Esophagus muscularis mucosa (tissue), 4 donors: ENCODE data around the gene CNTNAP1. TPM values are rescaled to one million over a fixed set of nuclear protein-coding genes. Genes with fewer than 3 reads are reported as not detected.

Experiments used
- DNase-seq: peaks from one replicate; pipeline ENCODE4 v3.0.0-alpha.2; 2017; ENCODE audit errors: extremely low spot score
- H3K27ac ChIP-seq, 4 donors: fragments of 200-600 bp; sonication (generic); replicated peaks in 1 of 4; 1 replicate in 3 of 4; 2 replicates in 1 of 4; pipeline ENCODE4 v1.5.1; 2016 to 2019; ENCODE audit warnings: mild to moderate bottlenecking in 1 of 4
- H3K27me3 ChIP-seq, 4 donors: fragments of 200-600 bp; sonication (generic); one replicate each; pipeline versions ENCODE4 v1.5.1 to v1.6.0; 2016 to 2019
- H3K36me3 ChIP-seq, 4 donors: fragments of 200-600 bp; sonication (generic); one replicate each; pipeline ENCODE4 v1.5.1; 2016 to 2019
- H3K4me1 ChIP-seq, 4 donors: fragments of 200-600 bp; sonication (generic); one replicate each; pipeline ENCODE4 v1.5.1; 2016 to 2019
- H3K4me3 ChIP-seq, 4 donors: fragments of 200-600 bp; sonication (generic); 1 replicate in 2 of 4; 2 replicates in 2 of 4; pipeline ENCODE4 v1.5.1; 2016 to 2019; ENCODE audit warnings: mild to moderate bottlenecking in 4 of 4, moderate library complexity in 1 of 4
- H3K9me3 ChIP-seq, 4 donors: fragments of 200-600 bp; sonication (generic); 1 replicate in 3 of 4; 2 replicates in 1 of 4; pipeline ENCODE4 v1.5.1; 2016 to 2019
- EP300 ChIP-seq: sonication (generic); formaldehyde crosslinking; IDR thresholded peaks from one replicate; pipeline ENCODE4 v1.6.1; 2017; ENCODE audit warnings: antibody characterized with exemption
- POLR2A ChIP-seq: fragments of 450-650 bp; IDR thresholded peaks from one replicate; pipeline ENCODE4 v1.6.1; 2017; ENCODE audit warnings: antibody characterized with exemption, moderate library complexity, mild to moderate bottlenecking, low read depth
- POLR2AphosphoS5 ChIP-seq, 2 donors: sonication (generic); formaldehyde crosslinking; IDR thresholded peaks; one replicate each; pipeline ENCODE4 v1.6.1; 2017; ENCODE audit warnings: antibody characterized with exemption in 2 of 2
- WGBS: methylation state at CpG from one replicate; pipeline ENCODE4 v1.1.5; 2018; 5-methylcytosine and 5-hydroxymethylcytosine counted together
- intact Hi-C: fragments of 100-400 bp; cut with DNase I; formaldehyde crosslinking; loops from one replicate; pipeline ENCODE4 v1.15.1; 2023
- total RNA-seq, 4 donors: library from RNA; depleted of rRNA; stranded (reverse); fragments of >200 nt; gene quantifications; one replicate each; pipeline versions ENCODE4 v1.1.0 to v1.2.1, GENCODE V29; 2016
- TF ChIP-seq, protein P1 (sequence below), 3 experiments: fragments of 200-600 bp in 2 of 3; fragments of 450-650 bp in 1 of 3; sonication (generic) in 2 of 3; IDR thresholded peaks; one replicate each; pipeline ENCODE4 v1.5.1; 2017 to 2019; ENCODE audit warnings: antibody characterized with exemption in 3 of 3, mild to moderate bottlenecking in 2 of 3, moderate library complexity in 1 of 3

CNTNAP1 gene
- total RNA-seq, 4 donors from 2014 or later = 4.7 to 13.2 (median 6.2) TPM

DNA sequence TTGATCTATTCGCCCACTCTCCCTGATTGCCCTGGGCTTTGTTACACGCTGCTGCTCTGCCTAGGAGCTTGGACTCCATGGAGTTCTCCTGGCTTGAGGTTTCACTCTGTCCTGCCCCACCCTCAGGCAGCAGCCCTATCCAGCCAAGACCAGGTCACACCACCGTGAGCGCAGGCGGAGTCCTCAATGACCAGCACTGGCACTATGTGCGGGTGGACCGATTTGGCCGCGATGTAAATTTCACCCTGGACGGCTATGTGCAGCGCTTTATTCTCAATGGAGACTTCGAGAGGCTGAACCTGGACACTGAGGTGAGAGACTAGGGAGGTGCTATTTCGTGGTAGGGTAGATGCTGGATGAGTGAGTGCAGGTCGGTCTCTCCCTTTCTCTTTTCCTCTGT is 3.5 kb downstream of the CNTNAP1 start:
- peaks cover 3 to 64% (median 31%) of the 10 kb centered on the region in 4 donors for H3K36me3 ChIP-seq
- no peaks in the 10 kb centered on the region for H3K27me3 ChIP-seq
- no peak overlapping the region for H3K4me3 ChIP-seq
- TF ChIP-seq EP300 (no peak), POLR2A (no peak), POLR2AphosphoS5 (IDR thresholded peaks at IDR 0.05) (no peak)
- TF ChIP-seq, protein P1, sequence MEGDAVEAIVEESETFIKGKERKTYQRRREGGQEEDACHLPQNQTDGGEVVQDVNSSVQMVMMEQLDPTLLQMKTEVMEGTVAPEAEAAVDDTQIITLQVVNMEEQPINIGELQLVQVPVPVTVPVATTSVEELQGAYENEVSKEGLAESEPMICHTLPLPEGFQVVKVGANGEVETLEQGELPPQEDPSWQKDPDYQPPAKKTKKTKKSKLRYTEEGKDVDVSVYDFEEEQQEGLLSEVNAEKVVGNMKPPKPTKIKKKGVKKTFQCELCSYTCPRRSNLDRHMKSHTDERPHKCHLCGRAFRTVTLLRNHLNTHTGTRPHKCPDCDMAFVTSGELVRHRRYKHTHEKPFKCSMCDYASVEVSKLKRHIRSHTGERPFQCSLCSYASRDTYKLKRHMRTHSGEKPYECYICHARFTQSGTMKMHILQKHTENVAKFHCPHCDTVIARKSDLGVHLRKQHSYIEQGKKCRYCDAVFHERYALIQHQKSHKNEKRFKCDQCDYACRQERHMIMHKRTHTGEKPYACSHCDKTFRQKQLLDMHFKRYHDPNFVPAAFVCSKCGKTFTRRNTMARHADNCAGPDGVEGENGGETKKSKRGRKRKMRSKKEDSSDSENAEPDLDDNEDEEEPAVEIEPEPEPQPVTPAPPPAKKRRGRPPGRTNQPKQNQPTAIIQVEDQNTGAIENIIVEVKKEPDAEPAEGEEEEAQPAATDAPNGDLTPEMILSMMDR (IDR thresholded peaks at IDR 0.05) = no peak
- H3K27ac ChIP-seq = no peak overlapping the region
- intact Hi-C loops = no loop called here
- DNase-seq = no peak
- no peaks in the 10 kb centered on the region for H3K9me3 ChIP-seq
- peaks cover 34 to 43% (median 42%) of the 10 kb centered on the region in 4 donors for H3K4me1 ChIP-seq
- 85% methylated on average over 11 of the region's 14 CpGs for WGBS

DNA sequence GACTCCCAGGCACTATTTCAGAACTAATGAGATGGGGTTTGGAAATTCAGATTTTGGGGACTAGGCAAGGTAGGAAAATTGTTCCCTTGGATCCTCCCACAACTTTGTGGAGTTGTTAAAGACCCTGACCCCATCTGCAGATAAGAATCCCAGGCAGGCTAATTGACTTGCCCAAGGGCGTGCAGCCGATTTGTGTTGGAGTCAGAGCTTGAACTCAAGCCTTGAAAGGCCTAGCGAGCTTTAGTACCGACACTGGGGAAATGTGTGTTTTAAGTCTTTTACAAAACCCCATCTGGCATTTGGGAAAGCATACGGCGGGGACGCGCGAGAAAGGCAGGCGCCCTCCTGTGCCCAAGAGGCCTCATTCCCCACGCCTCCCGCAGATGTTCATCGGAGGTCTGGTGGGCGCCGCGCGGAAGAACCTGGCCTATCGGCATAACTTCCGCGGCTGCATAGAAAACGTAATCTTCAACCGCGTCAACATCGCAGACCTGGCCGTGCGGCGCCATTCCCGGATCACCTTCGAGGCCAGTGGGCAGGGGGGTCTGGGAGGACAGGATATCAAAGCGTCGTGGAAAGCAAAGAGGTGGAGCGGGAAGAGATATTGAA is 4.3 kb downstream of the CNTNAP1 start:
- TF ChIP-seq POLR2AphosphoS5 (IDR thresholded peaks at IDR 0.05) (no peak), POLR2A (no peak), EP300 (no peak)
- WGBS = 83% methylated on average over 32 of the region's 32 CpGs

DNA sequence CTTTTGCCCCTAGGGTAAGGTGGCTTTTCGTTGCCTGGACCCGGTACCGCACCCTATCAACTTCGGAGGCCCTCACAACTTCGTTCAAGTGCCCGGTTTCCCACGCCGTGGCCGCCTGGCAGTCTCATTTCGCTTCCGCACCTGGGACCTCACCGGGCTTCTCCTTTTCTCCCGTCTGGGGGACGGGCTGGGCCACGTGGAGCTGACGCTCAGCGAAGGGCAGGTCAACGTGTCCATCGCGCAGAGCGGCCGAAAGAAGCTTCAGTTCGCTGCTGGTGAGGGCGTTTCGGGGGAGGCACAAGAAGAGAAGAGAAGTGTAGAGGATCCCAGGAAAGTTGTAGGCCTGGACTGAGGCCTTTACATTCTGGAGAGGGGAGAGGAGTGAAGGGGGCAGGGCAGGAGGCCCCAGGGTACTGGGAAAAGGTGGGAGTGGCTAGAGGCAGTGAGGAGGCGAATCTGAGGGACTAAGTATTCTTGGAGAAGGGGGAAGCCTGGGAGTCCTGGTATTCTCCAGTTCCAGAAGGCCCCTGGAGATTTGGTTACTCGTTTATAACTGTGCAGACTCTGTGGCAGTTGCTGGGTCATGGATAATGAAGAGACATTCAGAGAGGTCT is 5.5 kb downstream of the CNTNAP1 start:
- WGBS = 74% methylated on average over 27 of the region's 27 CpGs
- intact Hi-C loops = no loop called here

More for the DNA sequence above, 4.3 kb downstream of the CNTNAP1 start:
- no peak for DNase-seq
- Histone ChIP-seq H3K27ac (no peak overlapping the region), H3K36me3 (peaks cover 3 to 72% (median 38%) of the 10 kb centered on the region in 4 donors), H3K27me3 (no peaks in the 10 kb centered on the region), H3K9me3 (no peaks in the 10 kb centered on the region), H3K4me1 (peaks cover 26 to 35% (median 34%) of the 10 kb centered on the region in 4 donors), H3K4me3 (no peak overlapping the region)
- intact Hi-C loops = no loop called here

DNA sequence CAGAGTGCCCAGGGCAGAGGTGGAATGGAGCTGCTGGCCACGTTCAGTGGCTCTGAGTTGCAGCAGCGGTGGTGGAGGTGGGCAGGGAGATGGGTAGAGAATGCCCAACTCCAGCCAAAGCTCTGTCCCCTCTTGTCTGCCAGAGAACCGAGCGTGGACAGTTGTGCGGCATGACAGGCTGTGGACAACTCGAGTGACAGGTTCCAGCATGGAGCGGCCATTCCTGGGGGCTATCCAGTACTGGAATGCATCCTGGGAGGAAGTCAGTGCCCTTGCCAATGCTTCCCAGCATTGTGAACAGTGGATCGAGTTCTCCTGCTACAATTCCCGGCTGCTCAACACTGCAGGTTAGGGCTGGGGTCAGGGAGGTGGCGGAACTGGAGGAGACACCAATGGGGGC is 8.3 kb downstream of the CNTNAP1 start:
- TF ChIP-seq, protein P1 (IDR thresholded peaks at IDR 0.05) = no peak
- TF ChIP-seq EP300 (no peak), POLR2AphosphoS5 (IDR thresholded peaks at IDR 0.05) (no peak), POLR2A (no peak)
- Histone ChIP-seq H3K9me3 (no peaks in the 10 kb centered on the region), H3K27ac (no peak overlapping the region), H3K4me3 (no peak overlapping the region), H3K27me3 (no peaks in the 10 kb centered on the region), H3K36me3 (peaks cover 8 to 100% (median 63%) of the 10 kb centered on the region in 4 donors), H3K4me1 (no peaks in the 10 kb centered on the region)
- 85% methylated on average over 10 of the region's 10 CpGs for WGBS
- no peak for DNase-seq
- intact Hi-C loops = no loop called here

More for the DNA sequence above, 5.5 kb downstream of the CNTNAP1 start:
- DNase-seq = no peak
- Histone ChIP-seq H3K4me1 (peaks cover 16 to 23% (median 22%) of the 10 kb centered on the region in 4 donors), H3K27ac (no peak overlapping the region), H3K27me3 (no peaks in the 10 kb centered on the region), H3K9me3 (no peaks in the 10 kb centered on the region), H3K4me3 (no peak overlapping the region), H3K36me3 (peaks cover 3 to 84% (median 50%) of the 10 kb centered on the region in 4 donors)
- no peak for TF ChIP-seq POLR2A
- no peak for TF ChIP-seq EP300
- no peak for TF ChIP-seq POLR2AphosphoS5 (IDR thresholded peaks at IDR 0.05)
- TF ChIP-seq, protein P1 (IDR thresholded peaks at IDR 0.05) = no peak

DNA sequence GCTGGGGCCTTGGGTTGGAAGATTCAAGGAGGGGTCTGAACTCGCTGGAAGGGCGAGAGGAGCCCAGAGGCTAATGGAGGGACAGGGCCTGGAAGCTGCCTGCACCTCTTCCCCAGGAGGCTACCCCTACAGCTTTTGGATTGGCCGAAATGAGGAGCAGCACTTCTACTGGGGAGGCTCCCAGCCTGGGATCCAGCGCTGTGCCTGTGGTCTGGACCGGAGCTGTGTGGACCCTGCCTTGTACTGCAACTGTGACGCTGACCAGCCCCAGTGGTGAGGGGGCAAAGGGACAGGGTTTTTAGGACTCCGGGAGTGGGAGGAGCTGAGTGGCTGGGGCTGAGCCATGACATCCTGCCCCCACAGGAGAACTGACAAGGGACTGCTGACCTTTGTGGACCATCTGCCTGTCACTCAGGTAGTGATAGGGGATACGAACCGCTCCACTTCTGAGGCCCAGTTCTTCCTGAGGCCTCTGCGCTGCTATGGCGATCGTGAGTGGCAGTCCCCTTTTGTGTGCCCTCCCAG is 8.8 kb downstream of the CNTNAP1 start:
- intact Hi-C loops = no loop called here
- TF ChIP-seq POLR2AphosphoS5 (IDR thresholded peaks at IDR 0.05) (no peak), POLR2A (no peak), EP300 (no peak)
- TF ChIP-seq, protein P1 (IDR thresholded peaks at IDR 0.05) = no peak
- no peaks in the 10 kb centered on the region for H3K9me3 ChIP-seq

More for the DNA sequence above, 8.8 kb downstream of the CNTNAP1 start:
- Histone ChIP-seq H3K36me3 (peaks cover 8 to 100% (median 66%) of the 10 kb centered on the region in 4 donors), H3K4me3 (no peak overlapping the region), H3K27me3 (no peaks in the 10 kb centered on the region), H3K4me1 (no peaks in the 10 kb centered on the region), H3K27ac (no peak overlapping the region)
- WGBS = 87% methylated on average over 7 of the region's 12 CpGs
- DNase-seq = no peak
